ENCODE results near the gene DNAAF8.

DNA sequence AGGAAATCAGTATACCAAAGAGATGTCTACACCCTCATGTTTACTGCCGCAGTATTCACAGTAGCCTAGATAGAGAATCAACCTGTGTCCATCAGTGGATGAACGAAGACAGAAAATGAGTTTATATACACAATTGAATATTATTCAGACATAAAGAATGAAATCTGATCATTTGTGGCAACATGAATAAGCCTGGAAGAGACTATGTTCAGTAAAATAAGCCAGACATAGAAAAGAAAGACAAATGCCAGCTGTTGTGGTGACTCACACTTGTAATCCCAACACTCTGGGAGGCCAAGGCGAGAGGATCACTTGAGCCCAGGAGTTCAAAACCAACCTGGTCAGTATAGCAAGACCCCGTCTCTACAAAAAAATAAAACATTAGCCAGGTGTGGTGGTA, 24.9 kb upstream of the DNAAF8 start:
- TF ChIP-seq CTCF (IDR thresholded peaks at IDR 0.05; ENCODE audit: borderline replicate concordance, extremely low read depth, low read length, poor library complexity, severe bottlenecking) (no peak), EZH2 (IDR thresholded peaks at IDR 0.05; ENCODE audit: borderline replicate concordance, low read depth, low read length, severe bottlenecking) (no peak)

Data from DND-41 (cell line).